Measurements from ENCODE around the gene ZNF132. TPM values are rescaled to one million over a fixed set of nuclear protein-coding genes. Genes with fewer than 3 reads are reported as not detected.

Gene ZNF132
- total RNA-seq, 4 donors from 2014 or later = 1.7 to 2.9 (median 2.3) TPM

GRCh38 chr19:58393725-58394033 is 46.3 kb downstream of the ZNF132 start:
- Histone ChIP-seq H3K27ac (no peak overlapping the region), H3K4me3 (no peak overlapping the region), H3K36me3 (peaks cover 46% of the 10 kb centered on the region), H3K27me3 (peaks cover 18% of the 10 kb centered on the region), H3K4me1 (peaks cover 36% of the 10 kb centered on the region), H3K9me3 (no peaks in the 10 kb centered on the region)
- no peak for DNase-seq (ENCODE audit: low spot score in 2 of 2)
- 84% methylated on average over 4 of the region's 4 CpGs for WGBS
- TF ChIP-seq EP300 (IDR thresholded peaks at IDR 0.05) (no peak), POLR2AphosphoS5 (IDR thresholded peaks at IDR 0.05) (no peak), POLR2A (IDR thresholded peaks at IDR 0.05) (no peak), CTCF (IDR thresholded peaks at IDR 0.05) (no peak)

GRCh38 chr19:58392945-58393724 is 46.8 kb downstream of the ZNF132 start:
- Histone ChIP-seq H3K4me1 (peaks cover 39% of the 10 kb centered on the region), H3K9me3 (no peaks in the 10 kb centered on the region), H3K27ac (no peak overlapping the region), H3K36me3 (peaks cover 46% of the 10 kb centered on the region), H3K4me3 (no peak overlapping the region), H3K27me3 (peaks cover 18% of the 10 kb centered on the region)
- no peak for TF ChIP-seq CTCF (IDR thresholded peaks at IDR 0.05)
- no peak for TF ChIP-seq POLR2A (IDR thresholded peaks at IDR 0.05)
- TF ChIP-seq EP300 (IDR thresholded peaks at IDR 0.05) = no peak
- no peak for TF ChIP-seq POLR2AphosphoS5 (IDR thresholded peaks at IDR 0.05)
- DNase-seq (ENCODE audit: low spot score in 2 of 2) = peak in 1 of 2 donors; percentile 68
- 89% methylated on average over 10 of the region's 26 CpGs for WGBS

GRCh38 chr19:58388175-58388526 is 51.8 kb downstream of the ZNF132 start:
- H3K9me3 ChIP-seq = no peaks in the 10 kb centered on the region
- no peak overlapping the region for H3K27ac ChIP-seq
- no peak for DNase-seq (ENCODE audit: low spot score in 2 of 2)
- H3K36me3 ChIP-seq = peaks cover 28% of the 10 kb centered on the region
- peak overlapping the region; percentile 66 for H3K4me3 ChIP-seq
- no peaks in the 10 kb centered on the region for H3K27me3 ChIP-seq
- TF ChIP-seq EP300 (IDR thresholded peaks at IDR 0.05) = no peak
- TF ChIP-seq POLR2A (IDR thresholded peaks at IDR 0.05) = no peak
- no peak for TF ChIP-seq POLR2AphosphoS5 (IDR thresholded peaks at IDR 0.05)
- TF ChIP-seq CTCF (IDR thresholded peaks at IDR 0.05) = no peak
- WGBS = 85% methylated on average over 3 of the region's 3 CpGs
- peaks cover 32% of the 10 kb centered on the region for H3K4me1 ChIP-seq

GRCh38 chr19:58387338-58388174 is 52.4 kb downstream of the ZNF132 start:
- Histone ChIP-seq H3K4me1 (peaks cover 32% of the 10 kb centered on the region), H3K9me3 (no peaks in the 10 kb centered on the region), H3K4me3 (peak overlapping the region; percentile 66), H3K27me3 (no peaks in the 10 kb centered on the region), H3K27ac (peak overlapping the region; percentile 98), H3K36me3 (peaks cover 22% of the 10 kb centered on the region)
- TF ChIP-seq CTCF (IDR thresholded peaks at IDR 0.05) (no peak), POLR2AphosphoS5 (IDR thresholded peaks at IDR 0.05) (no peak), EP300 (IDR thresholded peaks at IDR 0.05) (no peak), POLR2A (IDR thresholded peaks at IDR 0.05) (no peak)
- WGBS = 7% methylated on average over 28 of the region's 39 CpGs
- no peak for DNase-seq (ENCODE audit: low spot score in 2 of 2)
